SK-N-SH treated with all-trans-retinoic acid at 6 μM for 48 hours (cell line): ENCODE results near the gene DEPDC5.

ENCODE experiments used
- ATAC-seq: fragments of 200-7000 bp; cut with Tn5 transposase; 3 replicates; pipeline ENCODE4 v1.9.1; 2020; ENCODE audit warnings: mild to moderate bottlenecking, moderate library complexity
- ARNTL ChIP-seq: fragments of 450-650 bp; formaldehyde crosslinking; IDR thresholded peaks from 2 replicates; pipeline ENCODE4 v1.5.0; 2020; ENCODE audit warnings: low read depth, mild to moderate bottlenecking, moderate library complexity, borderline replicate concordance
- BACH2 ChIP-seq: fragments of 250-450 bp; sonication (Bioruptor Pico); IDR thresholded peaks from 2 replicates; pipeline ENCODE4 v1.9.0; 2021; ENCODE audit warnings: mild to moderate bottlenecking, borderline replicate concordance
- CREB5 ChIP-seq: fragments of 250-450 bp; sonication (Bioruptor Pico); IDR thresholded peaks from 2 replicates; pipeline ENCODE4 v1.5.1; 2020; ENCODE audit warnings: low read depth, mild to moderate bottlenecking, moderate library complexity
- CSDC2 ChIP-seq: fragments of 250-450 bp; sonication (Bioruptor Pico); IDR thresholded peaks from 2 replicates; pipeline ENCODE4 v1.5.0; 2020; ENCODE audit warnings: mild to moderate bottlenecking, moderate library complexity
- CSRNP3 ChIP-seq: fragments of 250-450 bp; sonication (Bioruptor Pico); IDR thresholded peaks from 2 replicates; pipeline ENCODE4 v1.5.1; 2021; ENCODE audit warnings: mild to moderate bottlenecking, moderate library complexity
- ESRRG ChIP-seq: fragments of 250-450 bp; sonication (Bioruptor Pico); IDR thresholded peaks from 2 replicates; pipeline ENCODE4 v1.6.1; 2021; ENCODE audit warnings: mild to moderate bottlenecking
- GLIS3 ChIP-seq: fragments of 250-450 bp; sonication (Bioruptor Pico); IDR thresholded peaks from 2 replicates; pipeline ENCODE4 v1.5.0; 2020; ENCODE audit warnings: mild to moderate bottlenecking, moderate library complexity
- ISL1 ChIP-seq: fragments of 250-450 bp; sonication (Bioruptor Pico); IDR thresholded peaks from 2 replicates; pipeline ENCODE4 v2.1.2; 2022; ENCODE audit warnings: mild to moderate bottlenecking, moderate library complexity
- OSR1 ChIP-seq: fragments of 250-450 bp; sonication (Bioruptor Pico); IDR thresholded peaks from 2 replicates; pipeline ENCODE4 v1.8.0; 2022; ENCODE audit warnings: moderate library complexity, mild to moderate bottlenecking, inconsistent platforms
- PPARA ChIP-seq: fragments of 250-450 bp; sonication (Bioruptor Pico); IDR thresholded peaks from 2 replicates; pipeline ENCODE4 v1.5.0; 2020; ENCODE audit warnings: mild to moderate bottlenecking, borderline replicate concordance
- RARB ChIP-seq: fragments of 250-450 bp; sonication (Bioruptor Pico); IDR thresholded peaks from 2 replicates; pipeline ENCODE4 v1.8.0; 2021; ENCODE audit warnings: mild to moderate bottlenecking, moderate library complexity
- TCF4 ChIP-seq: fragments of 250-450 bp; sonication (Bioruptor Pico); IDR thresholded peaks from 2 replicates; pipeline ENCODE4 v1.8.0; 2021; ENCODE audit warnings: mild to moderate bottlenecking, moderate library complexity, borderline replicate concordance
- TOX ChIP-seq: fragments of 250-450 bp; sonication (Bioruptor Pico); IDR thresholded peaks from 2 replicates; pipeline ENCODE4 v1.8.0; 2021; ENCODE audit warnings: mild to moderate bottlenecking, moderate library complexity, borderline replicate concordance
- TSHZ2 ChIP-seq: fragments of 250-450 bp; sonication (Bioruptor Pico); IDR thresholded peaks from 2 replicates; pipeline ENCODE4 v1.5.0; 2020; ENCODE audit warnings: mild to moderate bottlenecking, moderate library complexity
- ZC3H10 ChIP-seq: fragments of 250-450 bp; sonication (Bioruptor Pico); IDR thresholded peaks from 2 replicates; pipeline ENCODE4 v1.5.1; 2021; ENCODE audit warnings: mild to moderate bottlenecking, moderate library complexity
- ZFP3 ChIP-seq: fragments of 250-450 bp; sonication (Bioruptor Pico); IDR thresholded peaks from 2 replicates; pipeline ENCODE4 v1.5.0; 2020; ENCODE audit warnings: mild to moderate bottlenecking, moderate library complexity
- ZFP30 ChIP-seq: fragments of 450-650 bp; formaldehyde crosslinking; IDR thresholded peaks from 2 replicates; pipeline ENCODE4 v1.5.0; 2022; ENCODE audit warnings: mild to moderate bottlenecking, moderate library complexity
- ZNF565 ChIP-seq: fragments of 450-650 bp; formaldehyde crosslinking; conservative IDR thresholded peaks from 2 replicates; pipeline ENCODE4 v1.5.0; 2020; ENCODE audit warnings: low read depth, mild to moderate bottlenecking, moderate library complexity
- ZNF70 ChIP-seq: fragments of 450-650 bp; formaldehyde crosslinking; IDR thresholded peaks from 2 replicates; pipeline ENCODE4 v1.5.0; 2020; ENCODE audit warnings: mild to moderate bottlenecking, moderate library complexity
- ZNF8 ChIP-seq: fragments of 450-650 bp; formaldehyde crosslinking; IDR thresholded peaks from 2 replicates; pipeline ENCODE4 v1.5.0; 2020; ENCODE audit warnings: mild to moderate bottlenecking, moderate library complexity

Gene DEPDC5

GRCh38 chr22:31942091-31942490, 188.3 kb downstream of the DEPDC5 start:
- TF ChIP-seq ZFP3 (no peak), ARNTL (no peak), CSRNP3 (CRISPR knock-in tag) (no peak), ESRRG (no peak), ZNF565 (no peak)
- TF ChIP-seq, all 23 proteins: peak for 0
- no peak for ATAC-seq

- ATAC-seq = no peak
Observed at GRCh38 chr22:31943206-31943977, 189.6 kb downstream of the DEPDC5 start.

GRCh38 chr22:31943978-31944699, 190.3 kb downstream of the DEPDC5 start, which contains the start of gene YWHAH:
Gene YWHAH (plus strand): TSS chr22:31944535. CDS start chr22:31944734, 199 bp downstream.
- 0 out of 2 replicates have a peak, but pooled peaks have one; percentile 42 for TF ChIP-seq PPARA (CRISPR knock-in tag)
- TF ChIP-seq BACH2 (CRISPR knock-in tag) = no peak
- no peak for TF ChIP-seq ARNTL
- TF ChIP-seq ZFP3 = no peak
- no peak for TF ChIP-seq CSDC2 (CRISPR knock-in tag)
- no peak for TF ChIP-seq ZFP30 (CRISPR knock-in tag)
- ATAC-seq = peak; percentile 84

More at GRCh38 chr22:31943206-31943977, 189.6 kb downstream of the DEPDC5 start:
- TF ChIP-seq ISL1 = no peak
- TF ChIP-seq CREB5 = no peak
- no peak for TF ChIP-seq TSHZ2
- TF ChIP-seq CSRNP3 (CRISPR knock-in tag) = no peak
- TF ChIP-seq CSDC2 (CRISPR knock-in tag) = no peak
- no peak for TF ChIP-seq RARB (CRISPR knock-in tag)
- TF ChIP-seq ZFP30 (CRISPR knock-in tag) = no peak
- TF ChIP-seq ZC3H10 (CRISPR knock-in tag) = no peak
- TF ChIP-seq ZNF565 = no peak
- no peak for TF ChIP-seq ESRRG
- no peak for TF ChIP-seq OSR1 (CRISPR knock-in tag)
- TF ChIP-seq ZNF70 = no peak
- TF ChIP-seq TCF4 (CRISPR knock-in tag) = no peak
- no peak for TF ChIP-seq ZNF8 (CRISPR knock-in tag)

- ATAC-seq = peak; percentile 13; the same call in 2 of the 3 replicates
- no peak for TF ChIP-seq CSRNP3 (CRISPR knock-in tag)
- no peak for TF ChIP-seq ESRRG
- TF ChIP-seq PPARA (CRISPR knock-in tag) = no peak
- TF ChIP-seq CREB5 = no peak
- TF ChIP-seq GLIS3 (CRISPR knock-in tag) = no peak
- no peak for TF ChIP-seq ZNF8 (CRISPR knock-in tag)
- TF ChIP-seq TCF4 (CRISPR knock-in tag) = no peak
- TF ChIP-seq OSR1 (CRISPR knock-in tag) = no peak
- no peak for TF ChIP-seq ISL1
- no peak for TF ChIP-seq TOX (CRISPR knock-in tag)
- no peak for TF ChIP-seq ZNF565
- TF ChIP-seq ZNF70 = no peak
Observed at GRCh38 chr22:31944700-31945442, 191.1 kb downstream of the DEPDC5 start.
